Measurements from ENCODE around the gene HIVEP1.

GRCh38 chr6:12113190-12113577 lies 101.1 kb downstream of the HIVEP1 start:
- TF ChIP-seq ZNF830 (tag by site-specific recombination; IDR thresholded peaks at IDR 0.05; ENCODE audit: low read depth), result no peak
- no peak for TF ChIP-seq CTCF (tag by site-specific recombination; IDR thresholded peaks at IDR 0.05)
- no peak for TF ChIP-seq YY1 (tag by site-specific recombination; IDR thresholded peaks at IDR 0.05)
- TF ChIP-seq ATF2 (tag by site-specific recombination; IDR thresholded peaks at IDR 0.05; ENCODE audit: low read depth), result no peak

All from HEK293 (cell line).